Measurements from ENCODE around the gene PLEKHA8.

DNA sequence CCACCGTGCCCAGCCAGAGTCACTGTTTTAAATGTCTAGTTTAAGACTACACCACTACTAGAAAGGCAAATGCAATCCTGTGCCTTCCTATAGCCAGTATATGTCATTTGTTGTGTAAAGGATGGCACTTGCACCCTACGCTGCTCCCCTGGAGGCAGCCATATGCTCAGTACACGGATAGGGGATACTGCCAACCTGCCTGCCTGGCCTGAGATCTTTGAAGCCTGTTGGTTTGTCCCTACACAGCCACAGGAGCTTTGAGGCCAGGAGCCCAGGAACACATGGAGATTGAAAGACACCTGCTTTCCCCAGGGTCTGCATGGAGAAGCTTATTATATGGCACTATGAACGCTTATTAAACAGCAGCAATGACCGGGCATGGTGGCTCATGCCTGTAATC, 36.3 kb upstream of the PLEKHA8 start:
- TF ChIP-seq CTCF (IDR thresholded peaks at IDR 0.05; ENCODE audit: control extremely low read depth in 1 of 3, insufficient read depth in 1 of 3, low read depth in 1 of 3, low read length in 3 of 3), result no peak
- TF ChIP-seq POLR2A (IDR thresholded peaks at IDR 0.05; ENCODE audit: control extremely low read depth in 1 of 2, low read depth in 2 of 2, low read length in 2 of 2), result no peak
